GM12801 (cell line): ENCODE data around the gene CRISPLD2.

Experiments used
- TF ChIP-seq, protein P1 (sequence below): IDR thresholded peaks from one replicate; pipeline ENCODE4 v1.5.1; 2011; ENCODE audit warnings: control low read depth; ENCODE audit not compliant: insufficient read length; ENCODE audit errors: extremely low read depth

The CRISPLD2 gene

DNA sequence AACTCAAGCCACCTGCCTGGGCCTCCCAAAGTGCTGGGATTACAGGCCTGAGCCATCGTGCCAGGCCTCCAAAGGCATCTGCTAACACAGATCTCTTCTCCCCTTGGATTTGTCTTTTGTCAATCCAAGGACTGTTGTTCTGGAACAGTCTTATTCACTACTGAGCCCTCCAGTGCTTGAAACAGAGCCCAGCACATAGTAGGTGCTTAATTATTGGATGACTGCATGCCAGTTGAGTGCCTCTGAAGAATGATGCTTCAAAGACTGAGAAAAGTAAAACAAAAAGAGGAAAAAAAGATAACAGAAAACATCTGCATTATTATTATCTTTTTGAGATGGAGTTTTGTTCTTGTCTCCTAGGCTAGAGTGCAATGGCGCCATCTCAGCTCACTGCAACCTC is 1.7 kb upstream of the CRISPLD2 start:
- TF ChIP-seq, protein P1, sequence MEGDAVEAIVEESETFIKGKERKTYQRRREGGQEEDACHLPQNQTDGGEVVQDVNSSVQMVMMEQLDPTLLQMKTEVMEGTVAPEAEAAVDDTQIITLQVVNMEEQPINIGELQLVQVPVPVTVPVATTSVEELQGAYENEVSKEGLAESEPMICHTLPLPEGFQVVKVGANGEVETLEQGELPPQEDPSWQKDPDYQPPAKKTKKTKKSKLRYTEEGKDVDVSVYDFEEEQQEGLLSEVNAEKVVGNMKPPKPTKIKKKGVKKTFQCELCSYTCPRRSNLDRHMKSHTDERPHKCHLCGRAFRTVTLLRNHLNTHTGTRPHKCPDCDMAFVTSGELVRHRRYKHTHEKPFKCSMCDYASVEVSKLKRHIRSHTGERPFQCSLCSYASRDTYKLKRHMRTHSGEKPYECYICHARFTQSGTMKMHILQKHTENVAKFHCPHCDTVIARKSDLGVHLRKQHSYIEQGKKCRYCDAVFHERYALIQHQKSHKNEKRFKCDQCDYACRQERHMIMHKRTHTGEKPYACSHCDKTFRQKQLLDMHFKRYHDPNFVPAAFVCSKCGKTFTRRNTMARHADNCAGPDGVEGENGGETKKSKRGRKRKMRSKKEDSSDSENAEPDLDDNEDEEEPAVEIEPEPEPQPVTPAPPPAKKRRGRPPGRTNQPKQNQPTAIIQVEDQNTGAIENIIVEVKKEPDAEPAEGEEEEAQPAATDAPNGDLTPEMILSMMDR = no peak

DNA sequence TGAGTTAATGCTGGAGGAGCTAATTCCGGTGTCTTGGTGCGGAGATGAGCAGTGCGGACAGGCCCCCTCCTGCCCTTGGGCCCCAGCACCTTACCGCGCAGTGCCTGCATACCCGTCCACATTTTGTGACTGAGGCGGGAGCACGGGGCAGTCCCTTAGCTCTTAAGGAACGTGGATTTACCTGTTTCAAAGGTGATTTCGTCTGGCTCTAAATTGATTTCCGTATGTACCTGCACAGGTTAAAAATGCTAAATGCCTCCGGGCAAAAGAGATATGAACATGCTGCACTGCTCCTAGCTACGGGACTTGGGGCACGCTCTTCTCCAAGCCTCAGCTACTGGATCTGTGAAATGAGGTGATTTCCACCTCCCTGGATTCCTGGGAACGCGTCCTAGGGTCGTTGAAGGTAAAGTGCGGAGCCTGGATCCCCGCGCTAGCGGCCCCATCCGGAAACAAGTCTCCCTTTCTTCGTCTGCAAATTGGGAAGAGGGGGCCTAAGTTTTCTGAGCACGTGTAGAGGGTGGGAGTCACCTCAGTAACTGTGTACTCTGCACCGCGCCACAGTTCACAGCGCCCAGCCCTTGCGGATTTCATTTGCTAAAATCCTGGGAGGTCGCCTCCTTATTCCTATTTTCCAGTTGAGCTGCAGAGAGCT is 669 bp upstream of the CRISPLD2 start:
- TF ChIP-seq, protein P1 = no peak

DNA sequence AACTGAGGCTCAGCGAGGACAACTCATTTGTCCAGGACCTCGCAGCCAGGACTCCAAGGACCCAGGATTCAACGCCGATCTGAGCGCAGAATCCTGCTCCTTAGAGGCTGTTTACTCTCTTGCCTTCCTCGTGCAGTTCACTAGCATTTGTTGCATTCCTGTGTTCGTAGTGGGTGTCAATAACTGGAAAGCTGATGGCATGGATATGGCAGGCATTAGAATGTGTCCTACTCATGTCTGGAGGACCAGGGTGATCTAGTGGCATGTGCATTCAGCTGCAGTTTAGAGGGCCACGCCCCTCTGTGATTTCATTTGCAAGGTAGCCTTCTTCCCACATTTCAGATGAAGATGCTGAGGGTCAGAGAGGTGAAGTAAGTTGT is 510 bp downstream of the CRISPLD2 start:
- TF ChIP-seq, protein P1 = no peak

DNA sequence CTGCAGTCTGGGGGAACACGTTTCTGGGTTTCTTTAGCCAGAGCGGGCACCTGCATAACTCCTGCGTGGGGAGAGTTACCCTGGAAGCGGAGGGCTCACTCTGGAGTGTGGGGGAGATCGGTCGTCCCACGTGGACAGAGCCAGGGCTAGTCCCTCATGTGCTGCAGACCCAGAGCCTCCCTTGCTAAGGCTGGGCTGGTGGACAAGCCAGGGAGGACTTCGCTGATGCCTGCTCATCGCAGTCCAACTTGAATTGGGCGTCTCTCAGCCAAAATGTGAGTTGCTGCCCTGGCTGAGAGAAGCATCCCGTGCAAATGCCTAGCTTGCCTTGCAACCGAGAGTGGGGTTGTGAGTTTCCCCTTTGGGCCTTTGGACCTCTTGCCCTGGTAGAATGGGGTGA is 986 bp downstream of the CRISPLD2 start:
- TF ChIP-seq, protein P1 = no peak

DNA sequence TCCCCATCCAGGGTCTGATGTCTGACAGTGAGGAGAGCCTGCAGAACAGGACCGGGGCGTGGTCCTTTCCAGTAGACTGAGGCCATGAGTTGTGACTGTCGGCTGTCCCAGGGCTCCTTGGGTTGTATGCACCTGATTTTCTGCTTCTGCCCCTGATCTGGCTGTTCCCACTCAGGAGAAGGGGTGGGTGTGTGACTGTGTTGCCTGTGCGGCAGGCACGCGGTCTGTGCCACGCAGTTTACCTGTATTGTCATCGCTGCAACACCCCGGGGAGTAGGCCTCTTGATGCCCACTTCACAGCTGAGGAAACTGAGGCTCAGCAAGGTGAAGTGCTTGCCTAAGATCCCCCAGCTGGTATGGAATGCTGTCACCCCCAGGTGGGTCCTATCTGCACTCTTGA is 1.4 kb downstream of the CRISPLD2 start:
- TF ChIP-seq, protein P1 = no peak

DNA sequence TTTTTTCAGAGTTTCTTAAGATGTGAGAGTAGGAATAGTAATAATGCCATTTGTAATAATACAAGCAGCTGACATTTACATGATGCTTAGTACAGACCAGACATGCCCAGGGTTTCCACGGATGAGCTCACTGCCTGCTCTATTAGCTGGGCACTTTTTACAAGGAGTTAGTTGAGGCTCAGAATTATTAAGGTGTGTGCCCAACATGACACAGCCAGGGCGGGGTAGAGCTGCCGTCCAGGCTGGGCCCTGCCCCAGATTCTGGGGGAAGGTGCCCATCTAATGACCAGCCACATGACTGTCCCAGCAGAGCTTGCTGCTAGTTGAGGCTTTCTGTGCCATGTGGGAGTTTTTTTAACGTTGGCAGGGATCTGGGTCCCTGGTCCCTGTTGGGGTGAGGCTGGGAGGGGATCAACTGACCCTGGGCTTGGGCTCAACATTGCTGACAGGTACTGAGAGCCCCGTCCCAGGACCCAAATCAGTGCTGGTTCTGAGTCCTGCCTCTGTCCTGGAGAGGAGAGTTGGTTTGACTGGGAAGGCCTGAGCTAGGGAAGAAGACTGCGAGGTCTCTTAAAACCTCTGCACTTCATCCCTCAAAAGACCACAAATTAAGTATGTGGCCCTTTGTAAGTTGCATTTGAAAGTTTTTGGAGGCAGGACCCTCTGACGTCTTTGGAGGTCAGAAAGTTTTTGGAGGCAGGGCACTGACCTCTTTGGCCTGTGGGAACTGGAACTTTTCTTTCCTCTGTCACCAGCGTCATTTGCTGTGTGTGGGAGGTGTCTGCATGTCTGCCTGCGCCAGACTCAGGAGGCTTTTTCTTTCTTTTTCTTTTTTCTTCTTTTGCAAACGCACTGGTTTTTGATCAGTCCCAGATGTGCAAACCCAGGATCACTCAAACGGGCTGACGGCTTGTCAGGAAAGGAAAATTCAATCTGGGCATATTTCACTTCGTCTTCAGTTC is 2.2 kb downstream of the CRISPLD2 start:
- TF ChIP-seq, protein P1 = no peak

DNA sequence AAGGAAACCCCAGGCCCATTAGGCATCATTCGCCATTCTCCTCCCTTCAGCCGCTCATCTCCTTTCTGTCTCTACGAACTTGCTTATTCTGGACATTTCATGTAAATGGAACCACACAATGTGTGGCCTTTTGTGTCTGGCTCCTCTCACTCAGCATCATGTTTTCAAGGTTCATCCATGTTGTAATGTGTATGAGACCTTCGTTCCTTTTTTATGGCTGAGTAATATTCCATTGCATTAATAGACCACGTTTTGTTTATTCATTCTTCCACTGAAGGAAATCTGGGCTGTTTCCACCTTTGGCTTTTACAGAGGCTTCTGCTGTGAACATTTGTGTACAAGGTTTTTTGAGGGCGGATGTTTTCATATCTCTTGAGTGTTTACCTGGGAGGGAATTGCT is 3.2 kb downstream of the CRISPLD2 start:
- TF ChIP-seq, protein P1 = no peak
